RPMI7951 (cell line): ENCODE data around the gene RC3H1. TPM values are rescaled to one million over a fixed set of nuclear protein-coding genes. Genes with fewer than 3 reads are reported as not detected.
A peak's percentile ranks its signal among the peaks of the same experiment; 100 is the strongest.
"Not testable (repeated sequence)": the region's sequence is repeated elsewhere in the genome, so short reads cannot be mapped to it uniquely, and the experiment has no call there.

Experiments used
- DNase-seq: peaks from one replicate; pipeline ENCODE4 v3.0.0-alpha.2; 2012; ENCODE audit warnings: low read depth
- total RNA-seq: library from RNA; depleted of rRNA; stranded (reverse); fragments of >200 nt; shearing (Covaris generic); gene quantifications from 2 replicates; pipeline ENCODE4 v1.2.3, GENCODE V29; 2014

The RC3H1 gene
- total RNA-seq, 1 experiment from 2014 or later, result 11.4 TPM

GRCh38 chr1:173954179-173954578, 68.0 kb downstream of the RC3H1 start:
- no peak for DNase-seq

GRCh38 chr1:173948594-173948993, 73.6 kb downstream of the RC3H1 start:
- no peak for DNase-seq

- no peak for DNase-seq
These were observed 75.7 kb downstream of the RC3H1 start for GRCh38 chr1:173946380-173946921.

- no peak for DNase-seq
These were observed 85.1 kb downstream of the RC3H1 start for GRCh38 chr1:173937062-173937461.

- DNase-seq, result no peak
These were observed 87.7 kb downstream of the RC3H1 start for GRCh38 chr1:173934440-173934839.

- DNase-seq, result not testable (repeated sequence)
These were observed 91.6 kb downstream of the RC3H1 start for GRCh38 chr1:173930541-173930940.

- DNase-seq, result no peak
These were observed 96.6 kb downstream of the RC3H1 start for GRCh38 chr1:173925306-173926242.

GRCh38 chr1:173920861-173921260, 101.3 kb downstream of the RC3H1 start:
- DNase-seq, result no peak

- no peak for DNase-seq
These were observed 104.3 kb downstream of the RC3H1 start for GRCh38 chr1:173917635-173918493.

GRCh38 chr1:173917149-173917548, 105.0 kb downstream of the RC3H1 start, which contains the start of gene SERPINC1:
SERPINC1 (minus strand) TSS chr1:173917327; CDS start chr1:173917259, 68 bp downstream.
- no peak for DNase-seq

GRCh38 chr1:173916667-173917066, 105.5 kb downstream of the RC3H1 start:
- no peak for DNase-seq

GRCh38 chr1:173915596-173915995, 106.6 kb downstream of the RC3H1 start:
- DNase-seq, result no peak

- peak; percentile 31 for DNase-seq
These were observed 107.7 kb downstream of the RC3H1 start for GRCh38 chr1:173914366-173914871.

GRCh38 chr1:173913111-173913510, 109.0 kb downstream of the RC3H1 start:
- DNase-seq, result no peak

- no peak for DNase-seq
These were observed 118.2 kb downstream of the RC3H1 start for GRCh38 chr1:173903827-173904531.

GRCh38 chr1:173900992-173901391, 121.2 kb downstream of the RC3H1 start:
- DNase-seq, result no peak

- no peak for DNase-seq
These were observed 121.7 kb downstream of the RC3H1 start for GRCh38 chr1:173900427-173900826.

- DNase-seq, result no peak
These were observed 128.0 kb downstream of the RC3H1 start for GRCh38 chr1:173894189-173894588.

- DNase-seq, result no peak
These were observed 128.5 kb downstream of the RC3H1 start for GRCh38 chr1:173893611-173894010.

- DNase-seq, result no peak
These were observed 132.3 kb downstream of the RC3H1 start for GRCh38 chr1:173889885-173890284.

GRCh38 chr1:173888749-173889148, 133.4 kb downstream of the RC3H1 start:
- no peak for DNase-seq
